Astrocyte of the spinal cord (primary cell): ENCODE data around the gene NFE2L1.
"Not testable (repeated sequence)": the region's sequence is repeated elsewhere in the genome, so short reads cannot be mapped to it uniquely, and the experiment has no call there.

ENCODE experiments used
- DNase-seq: peaks from one replicate; pipeline ENCODE4 v3.0.0; 2011; ENCODE audit warnings: low read depth, low spot score
- H3K4me3 ChIP-seq: 2 replicates; pipeline ENCODE4 v1.5.1; 2011; ENCODE audit warnings: low read depth, mild to moderate bottlenecking, low read length, moderate library complexity
- in situ Hi-C: cut with HindIII; loops from 2 replicates; pipeline ENCODE4 v1.10.0; 2017; ENCODE audit warnings: low sequenced_read_pairs
- TF ChIP-seq, protein P1 (sequence below): IDR thresholded peaks from 2 replicates; pipeline ENCODE4 v1.5.1; 2012; ENCODE audit warnings: low read depth, mild to moderate bottlenecking, low read length, inconsistent platforms

The NFE2L1 gene

DNA sequence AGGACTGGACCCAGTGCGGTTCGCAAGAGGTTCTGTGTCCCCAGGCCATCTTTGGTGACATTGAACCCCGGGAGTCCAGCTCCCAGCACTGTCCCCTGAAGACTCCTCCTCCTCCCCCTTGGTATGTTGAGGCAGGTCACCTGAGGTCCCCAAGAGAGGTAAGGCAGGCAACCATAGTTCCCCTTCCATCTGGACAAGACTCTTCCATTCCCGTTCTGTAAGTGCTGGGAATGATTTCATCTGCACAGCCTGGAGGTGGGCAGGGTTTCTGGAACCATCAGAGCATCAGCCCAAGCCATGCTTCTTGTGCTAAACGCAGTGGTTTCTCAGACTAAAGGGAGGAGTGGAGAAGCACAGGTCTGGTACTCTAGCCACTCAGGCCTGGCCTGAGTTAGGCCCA, 35.5 kb upstream of the NFE2L1 start:
- in situ Hi-C loops, result no loop called here
- DNase-seq, result no peak
- H3K4me3 ChIP-seq, result peak overlapping the region; percentile 43
- TF ChIP-seq, protein P1, sequence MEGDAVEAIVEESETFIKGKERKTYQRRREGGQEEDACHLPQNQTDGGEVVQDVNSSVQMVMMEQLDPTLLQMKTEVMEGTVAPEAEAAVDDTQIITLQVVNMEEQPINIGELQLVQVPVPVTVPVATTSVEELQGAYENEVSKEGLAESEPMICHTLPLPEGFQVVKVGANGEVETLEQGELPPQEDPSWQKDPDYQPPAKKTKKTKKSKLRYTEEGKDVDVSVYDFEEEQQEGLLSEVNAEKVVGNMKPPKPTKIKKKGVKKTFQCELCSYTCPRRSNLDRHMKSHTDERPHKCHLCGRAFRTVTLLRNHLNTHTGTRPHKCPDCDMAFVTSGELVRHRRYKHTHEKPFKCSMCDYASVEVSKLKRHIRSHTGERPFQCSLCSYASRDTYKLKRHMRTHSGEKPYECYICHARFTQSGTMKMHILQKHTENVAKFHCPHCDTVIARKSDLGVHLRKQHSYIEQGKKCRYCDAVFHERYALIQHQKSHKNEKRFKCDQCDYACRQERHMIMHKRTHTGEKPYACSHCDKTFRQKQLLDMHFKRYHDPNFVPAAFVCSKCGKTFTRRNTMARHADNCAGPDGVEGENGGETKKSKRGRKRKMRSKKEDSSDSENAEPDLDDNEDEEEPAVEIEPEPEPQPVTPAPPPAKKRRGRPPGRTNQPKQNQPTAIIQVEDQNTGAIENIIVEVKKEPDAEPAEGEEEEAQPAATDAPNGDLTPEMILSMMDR, result no peak

DNA sequence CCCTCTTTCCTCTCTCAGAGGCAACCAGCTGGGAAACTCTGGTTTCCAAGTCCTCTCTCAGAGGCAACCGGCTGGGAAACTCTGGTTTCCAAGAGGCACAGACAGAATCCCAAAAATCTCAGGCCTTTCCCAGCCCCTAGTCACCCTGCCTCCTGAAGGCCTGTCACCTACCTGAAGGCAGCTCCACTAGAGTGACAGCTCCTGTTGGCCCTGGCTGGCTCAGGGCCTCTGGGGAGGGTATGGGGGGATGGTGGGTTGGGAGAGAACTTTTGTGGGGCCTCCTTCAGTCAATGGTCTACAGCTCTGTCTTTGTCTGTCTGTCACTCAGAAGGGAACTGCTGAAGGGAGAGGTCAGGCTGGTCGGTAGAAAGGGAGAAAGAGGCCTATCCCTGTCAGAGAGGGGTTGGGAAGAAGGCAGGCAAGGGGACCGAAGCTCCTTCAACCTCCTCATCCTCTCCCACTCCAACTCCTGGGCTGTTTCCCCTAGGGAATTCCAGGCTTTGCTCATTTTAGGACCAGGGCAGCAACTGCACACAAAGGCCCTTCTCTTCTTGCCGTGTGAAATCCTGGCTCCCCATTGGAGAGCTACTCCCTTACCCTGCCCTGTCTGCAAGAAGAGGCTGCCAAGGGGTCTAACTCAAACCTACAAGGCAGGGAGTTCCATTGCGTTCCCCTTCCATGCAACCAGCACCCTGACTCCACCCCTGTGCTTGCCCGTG, 34.1 kb upstream of the NFE2L1 start:
- TF ChIP-seq, protein P1, result no peak
- no peak overlapping the region for H3K4me3 ChIP-seq
- in situ Hi-C loops, result no loop called here
- no peak for DNase-seq

DNA sequence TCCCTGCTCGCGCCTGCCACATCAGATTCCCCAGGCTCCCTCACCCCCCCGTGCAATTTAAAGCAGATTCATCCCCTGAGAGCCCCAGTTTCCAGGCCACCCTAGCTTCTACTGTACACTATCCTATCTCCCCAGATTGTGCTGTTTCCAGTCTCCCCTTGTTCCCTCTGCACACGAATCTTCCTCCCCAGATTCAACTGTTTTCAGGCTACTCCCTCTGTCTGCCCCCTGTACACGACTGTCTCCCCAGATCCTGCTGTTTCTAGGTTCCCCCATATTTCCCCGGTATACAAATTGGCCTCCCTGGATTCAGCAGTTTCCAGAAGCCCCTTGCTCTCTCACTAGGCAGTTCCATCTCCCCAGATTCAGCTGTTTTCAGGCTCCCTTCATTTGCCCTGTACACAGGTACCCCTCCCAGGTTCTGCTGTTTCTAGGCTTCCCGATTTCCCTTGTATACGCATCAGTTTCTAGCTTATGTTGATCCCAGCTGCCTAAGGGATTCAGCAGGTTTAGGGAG, 33.5 kb upstream of the NFE2L1 start:
- TF ChIP-seq, protein P1, result no peak
- in situ Hi-C loops, result no loop called here
- DNase-seq, result no peak
- H3K4me3 ChIP-seq, result no peak overlapping the region

DNA sequence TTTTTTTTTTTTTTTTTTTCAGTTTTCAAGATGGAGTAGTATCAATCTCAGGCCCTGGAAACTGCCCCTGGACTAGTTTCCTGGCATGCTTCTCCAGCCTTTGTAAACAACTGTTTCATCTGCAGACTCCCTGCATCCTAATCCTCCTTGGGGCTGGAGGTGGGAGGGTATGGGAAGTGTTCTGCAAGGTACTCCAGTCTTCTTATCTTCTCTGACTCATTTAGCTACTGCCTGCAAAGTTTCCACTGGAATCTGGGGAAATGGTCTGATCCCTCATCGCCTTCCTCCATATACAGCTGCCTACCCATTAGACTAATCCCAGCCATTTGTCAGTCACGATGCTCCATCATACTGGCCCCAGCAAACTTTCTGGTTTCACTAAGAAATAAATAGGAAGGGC, 32.0 kb upstream of the NFE2L1 start:
- in situ Hi-C loops, result no loop called here
- TF ChIP-seq, protein P1, result no peak
- DNase-seq, result no peak
- H3K4me3 ChIP-seq, result no peak overlapping the region

DNA sequence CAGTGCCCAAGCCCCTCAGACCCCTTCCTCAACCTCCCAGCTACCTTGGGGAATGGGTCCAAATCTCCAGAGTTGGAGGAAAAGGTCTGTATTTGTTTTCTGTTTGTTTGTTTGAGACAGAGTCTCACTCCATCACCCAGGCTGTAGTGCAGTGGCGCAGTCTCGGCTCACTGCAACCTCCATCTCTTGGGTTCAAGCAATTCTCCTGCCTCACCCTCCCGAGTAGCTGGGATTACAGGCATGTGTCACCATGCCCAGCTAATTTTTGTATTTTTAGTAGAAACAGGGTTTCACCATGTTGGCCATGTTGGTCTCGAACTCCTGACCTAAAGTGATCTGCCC, 30.4 kb upstream of the NFE2L1 start:
- H3K4me3 ChIP-seq, in situ Hi-C loops, DNase-seq: not testable (repeated sequence)

DNA sequence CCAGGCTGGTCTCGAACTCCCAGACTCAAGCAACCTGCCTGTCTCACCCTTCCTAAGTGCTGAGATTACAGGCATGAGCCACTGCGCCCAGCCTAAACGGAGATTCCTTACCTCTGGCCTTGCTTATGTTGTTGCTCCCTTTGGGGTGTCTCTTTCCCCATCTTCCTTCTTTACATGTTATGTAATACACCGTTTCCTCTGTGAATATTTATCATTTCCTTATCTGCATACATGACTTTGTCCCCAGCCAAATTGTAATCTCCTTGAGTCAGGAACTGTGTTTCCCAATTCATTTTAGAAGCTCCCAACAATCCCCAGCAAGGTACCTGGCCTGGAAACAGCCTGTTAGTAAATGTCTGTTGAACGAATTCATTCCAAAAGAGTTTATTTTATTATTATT, 26.2 kb upstream of the NFE2L1 start:
- TF ChIP-seq, protein P1, result no peak
- H3K4me3 ChIP-seq, result no peak overlapping the region
- DNase-seq, result no peak
- in situ Hi-C loops, result no loop called here

DNA sequence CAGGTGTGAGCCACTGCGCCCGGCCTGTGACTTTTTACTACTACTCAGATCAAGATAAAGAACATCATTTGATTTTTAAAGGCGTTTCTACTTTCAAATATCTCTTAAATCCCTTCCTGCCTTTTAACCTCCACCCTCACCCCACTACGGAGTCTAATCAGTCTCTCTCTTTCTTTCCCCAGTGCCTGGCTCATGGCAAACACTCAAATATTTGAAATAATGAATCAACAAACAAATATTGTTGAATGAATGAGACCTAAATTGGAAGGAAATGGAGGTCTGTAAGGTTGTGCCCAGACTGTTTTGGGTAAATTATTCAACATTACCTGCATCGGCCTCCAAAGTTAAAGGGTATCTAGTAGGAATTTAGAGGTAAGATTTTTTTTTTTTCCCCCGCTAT, 25.3 kb upstream of the NFE2L1 start:
- TF ChIP-seq, protein P1, result no peak
- in situ Hi-C loops, result no loop called here
- DNase-seq, result no peak
- H3K4me3 ChIP-seq, result no peak overlapping the region
